B cell (primary cell): ENCODE results near the gene DCPS. TPM values are rescaled to one million over a fixed set of nuclear protein-coding genes. Genes with fewer than 3 reads are reported as not detected.

Experiments used
- ATAC-seq: fragments of 200-7000 bp; cut with Tn5 transposase; one replicate; pipeline ENCODE4 v1.10.0; 2021; ENCODE audit warnings: low read depth, mild to moderate bottlenecking, moderate number of reproducible peaks, moderate library complexity
- CTCF ChIA-PET: fragments of 350-600 bp; sonication (Branson Sonifier 250); formaldehyde crosslinking; loops from one replicate; lab custom pipeline; 2021; ENCODE audit warnings: antibody characterized with exemption, inconsistent platforms; lab: Charles Lee
- POLR2A ChIA-PET: fragments of 350-600 bp; sonication (Branson Sonifier 250); formaldehyde crosslinking; loops from one replicate; lab custom pipeline; 2021; ENCODE audit warnings: antibody characterized with exemption; lab: Charles Lee
- DNase-seq: peaks from one replicate; pipeline ENCODE4 v3.0.0; 2013
- H2AFZ ChIP-seq: 2 replicates; pipeline ENCODE4 v1.6.1; 2012; ENCODE audit warnings: mild to moderate bottlenecking, low read depth, low read length; ENCODE audit not compliant: insufficient read depth, poor library complexity, severe bottlenecking
- H3K27ac ChIP-seq, 2 donors: 1 replicate in 1 of 2; 2 replicates in 1 of 2; pipeline ENCODE4 v1.5.1; 2012 to 2013; ENCODE audit warnings: low read length in 2 of 2, mild to moderate bottlenecking in 2 of 2, moderate library complexity in 1 of 2
- H3K27me3 ChIP-seq, 4 experiments: fragments of 200-600 bp in 1 of 4; sonication (generic) in 1 of 4; replicated peaks in 1 of 4; 1 replicate in 2 of 4; 2 replicates in 2 of 4; pipeline versions ENCODE4 v1.6.1 to v1.7.0; 2013 to 2016; ENCODE audit warnings: low read length in 3 of 4, mild to moderate bottlenecking in 2 of 4, mixed read lengths in 1 of 4, moderate library complexity in 1 of 4; ENCODE audit not compliant: insufficient read depth in 4 of 4, control insufficient read depth in 3 of 4; ENCODE audit errors: control extremely low read depth in 1 of 4
- H3K36me3 ChIP-seq, 2 experiments: replicated peaks in 1 of 2; 1 replicate in 1 of 2; 2 replicates in 1 of 2; pipeline versions ENCODE4 v1.6.1 to v1.7.1; 2013; ENCODE audit warnings: low read length in 1 of 2; ENCODE audit not compliant: insufficient read depth in 2 of 2, control insufficient read depth in 1 of 2; ENCODE audit errors: control extremely low read depth in 1 of 2, extremely low read depth in 1 of 2
- H3K4me1 ChIP-seq, 2 donors: fragments of 200-600 bp in 1 of 2; sonication (generic) in 1 of 2; 1 replicate in 1 of 2; 2 replicates in 1 of 2; pipeline versions ENCODE4 v1.5.1 to v1.6.1; 2013 to 2017; ENCODE audit warnings: low read length in 2 of 2; ENCODE audit not compliant: control insufficient read depth in 2 of 2, insufficient read depth in 2 of 2
- H3K4me2 ChIP-seq: replicated peaks from 2 replicates; pipeline ENCODE3; 2012; ENCODE audit warnings: mild to moderate bottlenecking, low read depth, low read length; ENCODE audit not compliant: poor library complexity, severe bottlenecking
- H3K4me3 ChIP-seq, 5 experiments: fragments of 200-600 bp in 1 of 5; sonication (generic) in 1 of 5; 1 replicate in 3 of 5; 2 replicates in 2 of 5; pipeline versions ENCODE4 v1.5.1 to v1.7.0; 2011 to 2016; ENCODE audit warnings: low read length in 4 of 5, mild to moderate bottlenecking in 4 of 5, low read depth in 2 of 5, control low read depth in 1 of 5, moderate library complexity in 1 of 5; ENCODE audit not compliant: insufficient read depth in 1 of 5; ENCODE audit errors: control extremely low read depth in 1 of 5, extremely low read depth in 1 of 5
- H3K79me2 ChIP-seq: fragments of 200-600 bp; sonication (generic); one replicate; pipeline ENCODE4 v1.6.0; 2016; ENCODE audit warnings: low read length; ENCODE audit not compliant: control insufficient read depth, insufficient read depth
- H3K9ac ChIP-seq: fragments of 200-600 bp; sonication (generic); 2 replicates; pipeline ENCODE4 v1.6.1; 2017; ENCODE audit warnings: mild to moderate bottlenecking, low read length, moderate library complexity
- H3K9me3 ChIP-seq, 3 donors: one replicate each; pipeline versions ENCODE4 v1.6.1 to v1.7.1; 2013; ENCODE audit warnings: low read length in 2 of 3; ENCODE audit not compliant: control insufficient read depth in 2 of 3, insufficient read depth in 1 of 3; ENCODE audit errors: control extremely low read depth in 1 of 3
- H4K20me1 ChIP-seq: 2 replicates; pipeline ENCODE4 v1.6.0; 2012; ENCODE audit warnings: mild to moderate bottlenecking, low read length; ENCODE audit not compliant: insufficient read depth, control insufficient read depth, poor library complexity, severe bottlenecking
- H3K27ac Mint-ChIP-seq: one replicate; pipeline ENCODE4 v1.8.0; 2021; ENCODE audit warnings: mixed read lengths
- H3K27me3 Mint-ChIP-seq: one replicate; pipeline ENCODE4 v1.8.0; 2021; ENCODE audit warnings: mixed read lengths
- H3K4me1 Mint-ChIP-seq: one replicate; pipeline ENCODE4 v1.8.0; 2021; ENCODE audit warnings: mixed read lengths
- H3K4me3 Mint-ChIP-seq: one replicate; pipeline ENCODE4 v1.8.0; 2021; ENCODE audit warnings: mixed read lengths
- H3K9me3 Mint-ChIP-seq: one replicate; pipeline ENCODE4 v1.8.0; 2022; ENCODE audit warnings: mixed read lengths; ENCODE audit not compliant: insufficient read depth
- CTCF ChIP-seq: fragments of 200-600 bp; IDR thresholded peaks from one replicate; pipeline ENCODE4 v1.8.0; 2022; ENCODE audit warnings: antibody characterized with exemption, mild to moderate bottlenecking
- EZH2 ChIP-seq: IDR thresholded peaks from 2 replicates; pipeline ENCODE4 v1.6.1; 2012; ENCODE audit warnings: borderline replicate concordance, low read depth, mild to moderate bottlenecking, moderate library complexity, low read length; ENCODE audit not compliant: insufficient read depth, poor library complexity, severe bottlenecking
- WGBS: methylation state at CpG from one replicate; pipeline ENCODE4 v1.1.5; 2013; ENCODE audit warnings: missing lambda C conversion rate; ENCODE audit not compliant: insufficient coverage; 5-methylcytosine and 5-hydroxymethylcytosine counted together
- intact Hi-C: fragments of 100-400 bp; cut with micrococcal nuclease; formaldehyde crosslinking; loops from one replicate; pipeline ENCODE4 v1.10.0; 2022
- polyA plus RNA-seq: library from polyadenylated mRNA; depleted of rRNA; stranded (reverse); fragments of >200 nt; gene quantifications from 2 replicates; pipeline ENCODE4 v1.2.3, GENCODE V29; 2012
- total RNA-seq, 2 donors: library from RNA; stranded (reverse); fragments of 120-200 nt in 1 of 2; gene quantifications; 1 replicate in 1 of 2; 2 replicates in 1 of 2; pipeline versions ENCODE4 v1.2.3 to v1.2.4, GENCODE V29; 2013 to 2022

Gene DCPS
- total and polyA plus RNA-seq, 2 donors (not counting 1 experiment from before 2014, with no cell fraction given): 21.7 to 37.1 TPM

- H3K4me1 Mint-ChIP-seq: peaks cover 36% of the 10 kb centered on the region
- no peaks in the 10 kb centered on the region for H3K9me3 Mint-ChIP-seq
- TF ChIP-seq CTCF (no peak), EZH2 (no peak)
- no peak for DNase-seq
- H3K9ac ChIP-seq: peak overlapping the region; percentile 86
- H3K27ac Mint-ChIP-seq: peak overlapping the region; percentile 93
- peak overlapping the region; percentile 84 for H2AFZ ChIP-seq
- 94% methylated on average over 5 of the region's 6 CpGs for WGBS
- CTCF ChIA-PET: no interaction called here
- no peaks in the 10 kb centered on the region for H3K9me3 ChIP-seq
- H3K4me3 ChIP-seq: peak overlapping the region; percentile 83 to 98 (median 89)
- peak overlapping the region; percentile 86 for H3K4me2 ChIP-seq
- peaks cover 3 to 48% of the 10 kb centered on the region in 2 experiments for H3K36me3 ChIP-seq
- peak overlapping the region; percentile 96 for H3K4me3 Mint-ChIP-seq
- intact Hi-C loops: loop anchor here (2.0 to 10.0 kb wide), 3 partner anchors 205 to 673 kb away; partner anchors contain the start of genes CDON, HYLS1 and STT3A
- H3K79me2 ChIP-seq: peaks cover 40% of the 10 kb centered on the region
- peak overlapping the region; percentile 94 to 95 for H3K27ac ChIP-seq
- H3K27me3 Mint-ChIP-seq: no peaks in the 10 kb centered on the region
- H3K27me3 ChIP-seq: no peaks in the 10 kb centered on the region
- ATAC-seq: no peak
- POLR2A ChIA-PET: no interaction called here
- H3K4me1 ChIP-seq: peaks cover 14 to 20% of the 10 kb centered on the region in 2 donors
- H4K20me1 ChIP-seq: no peaks in the 10 kb centered on the region
Measured at GRCh38 chr11:126267650-126268049, 36.2 kb upstream of the DCPS start.

- peak overlapping the region; percentile 93 for H3K27ac Mint-ChIP-seq
- peak; percentile 0 for ATAC-seq
- DNase-seq: no peak
- ChIA-PET CTCF (no interaction called here), POLR2A (interaction anchor here (0.5 to 1.6 kb wide), 6 partner anchors 14 to 57 kb away, joined by 3 to 9 read pairs (median 4); partner anchors contain the start of genes DCPS, FAM118B, RPUSD4 and TIRAP)
- Histone ChIP-seq H3K27ac (peak overlapping the region; percentile 94 to 95), H4K20me1 (no peaks in the 10 kb centered on the region), H3K4me3 (peak overlapping the region; percentile 83 to 98 (median 89)), H3K36me3 (peaks cover 3 to 48% of the 10 kb centered on the region in 2 experiments), H3K9ac (peak overlapping the region; percentile 86), H3K9me3 (no peaks in the 10 kb centered on the region), H3K27me3 (no peaks in the 10 kb centered on the region), H2AFZ (peak overlapping the region; percentile 84), H3K4me1 (peaks cover 14 to 20% of the 10 kb centered on the region in 2 donors), H3K79me2 (peaks cover 41% of the 10 kb centered on the region), H3K4me2 (peak overlapping the region; percentile 86)
- TF ChIP-seq EZH2 (no peak), CTCF (no peak)
- H3K9me3 Mint-ChIP-seq: no peaks in the 10 kb centered on the region
- H3K4me1 Mint-ChIP-seq: peaks cover 36% of the 10 kb centered on the region
- no peaks in the 10 kb centered on the region for H3K27me3 Mint-ChIP-seq
- H3K4me3 Mint-ChIP-seq: peak overlapping the region; percentile 96
- WGBS: 0% methylated on average over 22 of the region's 23 CpGs
- intact Hi-C loops: loop anchor here (2.0 to 10.0 kb wide), 3 partner anchors 206 to 674 kb away; partner anchors contain the start of genes CDON, HYLS1 and STT3A
Measured at GRCh38 chr11:126268361-126268707, 35.5 kb upstream of the DCPS start.
